ENCODE results near the gene LRP5.

LRP5 gene

DNA sequence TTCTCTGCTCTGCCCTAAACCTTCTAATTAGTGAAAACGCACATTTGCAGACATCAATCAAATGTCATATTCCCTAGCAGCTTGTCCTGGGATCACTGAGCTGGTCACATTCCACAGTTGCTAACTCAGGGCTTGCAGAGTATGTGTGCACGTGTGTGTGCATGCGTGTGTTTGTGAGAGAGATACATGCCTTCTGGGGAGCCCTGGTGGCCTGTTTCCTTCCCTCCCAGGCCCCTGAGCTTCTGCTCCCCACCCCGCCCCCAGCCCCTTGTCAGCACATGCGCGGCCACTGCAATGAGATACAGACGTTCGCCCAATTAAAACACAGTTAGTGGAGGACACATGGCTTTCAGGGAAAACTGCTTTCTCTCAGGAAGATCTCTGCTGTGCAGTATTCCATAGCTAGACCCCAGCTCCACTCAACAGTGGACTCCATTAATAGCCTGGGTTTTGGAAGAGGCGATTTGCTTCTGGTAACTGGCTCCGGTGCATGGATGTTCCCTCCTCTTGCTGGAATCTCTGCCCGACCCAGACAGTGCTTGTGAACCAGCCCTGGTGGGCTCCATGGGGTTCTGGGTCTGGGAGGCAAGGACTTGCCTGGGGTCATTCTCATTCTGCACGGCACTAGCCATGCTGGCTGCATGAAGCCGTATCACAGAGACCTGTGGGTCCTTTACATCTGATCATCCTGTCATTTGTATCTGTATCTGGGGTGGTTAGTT is 17.7 kb downstream of the LRP5 start:
- Histone ChIP-seq H3K4me2 (ENCODE audit: low read depth, low read length, poor library complexity, severe bottlenecking) (peak overlapping the region; percentile 93), H3K4me1 (ENCODE audit: insufficient read depth, low read length, poor library complexity, severe bottlenecking) (peaks cover 75% of the 10 kb centered on the region), H3K9ac (ENCODE audit: low read depth, low read length, poor library complexity, severe bottlenecking) (peak overlapping the region; percentile 83), H3K27me3 (ENCODE audit: insufficient read depth, low read length, poor library complexity, severe bottlenecking) (no peaks in the 10 kb centered on the region), H4K20me1 (ENCODE audit: insufficient read depth, low read length, poor library complexity, severe bottlenecking) (no peaks in the 10 kb centered on the region), H3K79me2 (ENCODE audit: insufficient read depth, low read length) (peaks cover 95% of the 10 kb centered on the region), H2AFZ (ENCODE audit: low read length) (no peak overlapping the region), H3K36me3 (ENCODE audit: insufficient read depth, low read length) (no peaks in the 10 kb centered on the region), H3K4me3 (ENCODE audit: low read length, poor library complexity, severe bottlenecking) (peak overlapping the region; percentile 65), H3F3A (ENCODE audit: low read depth) (peaks cover 7% of the 10 kb centered on the region), H3K9me3 (ENCODE audit: insufficient read depth, low read depth, low read length) (no peaks in the 10 kb centered on the region), H3K9me2 (replicated peaks; ENCODE audit: low read depth, low read length) (no peaks in the 10 kb centered on the region)
- TF ChIP-seq EZH2phosphoT487 (IDR thresholded peaks at IDR 0.05; ENCODE audit: borderline replicate concordance) (no peak), CTCF (conservative IDR thresholded peaks at IDR 0.05; ENCODE audit: low read length) (no peak)

DNA sequence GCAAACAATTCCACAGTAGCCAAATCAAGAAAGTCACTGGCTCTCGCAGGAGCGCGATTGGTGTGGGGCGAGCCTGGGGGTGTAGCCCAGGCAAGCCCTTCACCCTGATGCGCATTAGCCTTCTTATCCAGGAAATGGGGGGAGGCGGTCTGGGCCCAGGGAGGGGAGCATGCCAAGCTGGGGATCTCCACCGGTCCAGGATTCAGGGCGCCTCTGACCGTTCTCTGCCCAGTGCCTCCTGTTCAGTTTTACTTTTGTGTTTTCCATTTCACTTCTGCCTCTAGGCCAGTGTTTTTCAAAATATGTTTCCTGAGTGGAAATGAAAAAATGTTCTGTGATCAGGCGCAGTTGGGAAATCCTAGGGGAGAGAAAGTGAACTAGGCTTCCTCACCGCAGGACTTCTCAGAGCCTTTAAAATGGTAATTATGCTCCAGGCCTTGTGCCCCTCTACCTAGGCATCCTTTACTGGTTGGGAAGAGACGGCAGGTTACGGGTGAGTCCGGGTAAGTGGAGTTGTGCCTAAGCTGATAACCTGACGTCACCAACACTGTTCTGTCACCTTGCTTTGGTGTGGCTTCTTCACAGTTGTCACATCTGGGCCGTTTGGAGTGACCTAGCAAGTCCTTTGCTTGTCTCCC is 18.4 kb downstream of the LRP5 start:
- peaks cover 95% of the 10 kb centered on the region for H3K79me2 ChIP-seq (ENCODE audit: insufficient read depth, low read length)
- H4K20me1 ChIP-seq (ENCODE audit: insufficient read depth, low read length, poor library complexity, severe bottlenecking), result no peaks in the 10 kb centered on the region
- TF ChIP-seq EZH2phosphoT487 (IDR thresholded peaks at IDR 0.05; ENCODE audit: borderline replicate concordance) (no peak), CTCF (conservative IDR thresholded peaks at IDR 0.05; ENCODE audit: low read length) (no peak)
- peak overlapping the region; percentile 93 for H3K4me2 ChIP-seq (ENCODE audit: low read depth, low read length, poor library complexity, severe bottlenecking)
- peak overlapping the region; percentile 65 for H3K4me3 ChIP-seq (ENCODE audit: low read length, poor library complexity, severe bottlenecking)
- H3K9ac ChIP-seq (ENCODE audit: low read depth, low read length, poor library complexity, severe bottlenecking), result peak overlapping the region; percentile 70
- no peaks in the 10 kb centered on the region for H3K9me3 ChIP-seq (ENCODE audit: insufficient read depth, low read depth, low read length)
- peaks cover 73% of the 10 kb centered on the region for H3K4me1 ChIP-seq (ENCODE audit: insufficient read depth, low read length, poor library complexity, severe bottlenecking)
- no peaks in the 10 kb centered on the region for H3K9me2 ChIP-seq (replicated peaks; ENCODE audit: low read depth, low read length)
- peaks cover 7% of the 10 kb centered on the region for H3F3A ChIP-seq (ENCODE audit: low read depth)
- no peaks in the 10 kb centered on the region for H3K27me3 ChIP-seq (ENCODE audit: insufficient read depth, low read length, poor library complexity, severe bottlenecking)
- H2AFZ ChIP-seq (ENCODE audit: low read length), result no peak overlapping the region
- no peaks in the 10 kb centered on the region for H3K36me3 ChIP-seq (ENCODE audit: insufficient read depth, low read length)

- peak overlapping the region; percentile 70 for H3K9ac ChIP-seq (ENCODE audit: low read depth, low read length, poor library complexity, severe bottlenecking)
- peak overlapping the region; percentile 93 for H3K4me2 ChIP-seq (ENCODE audit: low read depth, low read length, poor library complexity, severe bottlenecking)
- H3K4me1 ChIP-seq (ENCODE audit: insufficient read depth, low read length, poor library complexity, severe bottlenecking), result peaks cover 72% of the 10 kb centered on the region
Measured at GRCh38 chr11:68331338-68331947, 19.1 kb downstream of the LRP5 start.

More at GRCh38 chr11:68331338-68331947, 19.1 kb downstream of the LRP5 start:
- peak overlapping the region; percentile 65 for H3K4me3 ChIP-seq (ENCODE audit: low read length, poor library complexity, severe bottlenecking)
- TF ChIP-seq CTCF (conservative IDR thresholded peaks at IDR 0.05; ENCODE audit: low read length), result no peak
- no peak for TF ChIP-seq EZH2phosphoT487 (IDR thresholded peaks at IDR 0.05; ENCODE audit: borderline replicate concordance)
- H3K9me3 ChIP-seq (ENCODE audit: insufficient read depth, low read depth, low read length), result no peaks in the 10 kb centered on the region
- H3F3A ChIP-seq (ENCODE audit: low read depth), result peaks cover 7% of the 10 kb centered on the region
- no peak overlapping the region for H2AFZ ChIP-seq (ENCODE audit: low read length)
- no peaks in the 10 kb centered on the region for H3K27me3 ChIP-seq (ENCODE audit: insufficient read depth, low read length, poor library complexity, severe bottlenecking)
- H3K36me3 ChIP-seq (ENCODE audit: insufficient read depth, low read length), result no peaks in the 10 kb centered on the region
- no peaks in the 10 kb centered on the region for H4K20me1 ChIP-seq (ENCODE audit: insufficient read depth, low read length, poor library complexity, severe bottlenecking)
- H3K9me2 ChIP-seq (replicated peaks; ENCODE audit: low read depth, low read length), result no peaks in the 10 kb centered on the region
- peaks cover 93% of the 10 kb centered on the region for H3K79me2 ChIP-seq (ENCODE audit: insufficient read depth, low read length)

Data from Loucy (cell line).